Adipocyte (in vitro differentiated cells): ENCODE data around the gene CORO1A.

ENCODE experiments used
- DNase-seq: peaks from one replicate; pipeline ENCODE4 v3.0.0-alpha.2; 2015; ENCODE audit warnings: low read depth
- H3K27me3 ChIP-seq: replicated peaks from 2 replicates; pipeline ENCODE4 v1.7.0; 2013; ENCODE audit warnings: mild to moderate bottlenecking, low read length, moderate library complexity; ENCODE audit not compliant: control insufficient read depth, insufficient read depth
- H3K36me3 ChIP-seq: 2 replicates; pipeline ENCODE4 v1.7.0; 2013; ENCODE audit warnings: low read length, mild to moderate bottlenecking, moderate library complexity; ENCODE audit not compliant: control insufficient read depth, insufficient read depth, severe bottlenecking
- H3K4me1 ChIP-seq: 2 replicates; pipeline ENCODE4 v1.7.0; 2013; ENCODE audit warnings: mild to moderate bottlenecking, low read length, moderate library complexity; ENCODE audit not compliant: control insufficient read depth, insufficient read depth
- H3K4me3 ChIP-seq: 2 replicates; pipeline ENCODE4 v1.7.0; 2013; ENCODE audit warnings: mild to moderate bottlenecking, low read length, moderate library complexity
- H3K9ac ChIP-seq: 2 replicates; pipeline ENCODE4 v1.7.0; 2013; ENCODE audit warnings: mild to moderate bottlenecking, low read length, moderate library complexity
- H3K9me3 ChIP-seq: 2 replicates; pipeline ENCODE4 v1.7.0; 2013; ENCODE audit warnings: mild to moderate bottlenecking, low read length, moderate library complexity; ENCODE audit not compliant: control insufficient read depth

CORO1A gene

DNA sequence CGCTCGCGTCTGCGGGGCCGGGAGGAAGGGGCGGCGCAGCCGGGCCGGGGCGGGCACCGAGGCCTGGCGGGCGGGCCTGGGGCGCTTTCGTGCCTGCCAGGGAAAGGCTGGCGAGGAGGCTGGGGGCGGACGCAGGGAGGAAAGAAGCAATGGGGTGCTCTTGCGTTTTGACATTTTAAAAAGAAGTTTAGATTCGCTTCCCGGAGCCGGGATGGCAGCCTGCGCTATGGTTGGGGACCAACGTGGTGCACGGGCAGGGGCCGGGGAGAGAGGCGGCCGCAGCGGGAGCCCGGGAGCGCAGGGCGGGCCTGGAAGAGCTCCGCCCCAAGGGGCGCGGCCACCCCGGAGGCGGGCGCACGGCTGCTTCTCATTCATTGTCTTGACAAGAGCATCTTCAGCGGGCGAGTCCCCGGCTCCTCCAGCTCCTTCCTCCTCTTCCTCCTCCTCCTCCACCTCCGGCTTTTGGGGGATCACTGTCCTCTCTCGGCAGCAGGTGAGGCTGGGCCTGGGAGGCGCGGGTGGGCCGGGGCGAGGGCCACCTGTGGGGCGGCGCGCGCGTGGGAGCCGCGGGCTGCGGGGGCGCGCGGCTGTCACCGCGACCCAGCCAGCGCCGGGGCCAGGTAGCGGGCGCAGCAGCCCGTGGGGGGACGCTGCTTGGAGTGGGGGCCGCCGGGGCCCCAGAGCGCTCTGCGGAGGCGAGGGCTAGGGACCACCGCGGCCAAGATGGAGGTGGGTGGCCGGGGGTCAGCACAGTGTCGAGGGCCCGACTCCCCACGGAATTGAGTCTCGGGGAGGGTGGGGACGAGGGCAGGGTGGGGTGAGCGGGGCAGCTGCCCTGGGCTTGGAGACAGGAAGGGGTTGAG is at the start of gene CORO1A:
Gene CORO1A (plus strand): TSS at position 370 of the 863 bp plus-strand sequence. CDS start 1,608 bp downstream, outside the sequence.
- DNase-seq, result peak; percentile 91
- Histone ChIP-seq H3K4me1 (peaks cover 3% of the 10 kb centered on the region), H3K4me3 (peak within 1 kb of the TSS; percentile 79), H3K9ac (peak within 1 kb of the TSS; percentile 68), H3K9me3 (no peaks in the 10 kb centered on the region), H3K27me3 (no peaks in the 10 kb centered on the region), H3K36me3 (no peaks in the 10 kb centered on the region)

DNA sequence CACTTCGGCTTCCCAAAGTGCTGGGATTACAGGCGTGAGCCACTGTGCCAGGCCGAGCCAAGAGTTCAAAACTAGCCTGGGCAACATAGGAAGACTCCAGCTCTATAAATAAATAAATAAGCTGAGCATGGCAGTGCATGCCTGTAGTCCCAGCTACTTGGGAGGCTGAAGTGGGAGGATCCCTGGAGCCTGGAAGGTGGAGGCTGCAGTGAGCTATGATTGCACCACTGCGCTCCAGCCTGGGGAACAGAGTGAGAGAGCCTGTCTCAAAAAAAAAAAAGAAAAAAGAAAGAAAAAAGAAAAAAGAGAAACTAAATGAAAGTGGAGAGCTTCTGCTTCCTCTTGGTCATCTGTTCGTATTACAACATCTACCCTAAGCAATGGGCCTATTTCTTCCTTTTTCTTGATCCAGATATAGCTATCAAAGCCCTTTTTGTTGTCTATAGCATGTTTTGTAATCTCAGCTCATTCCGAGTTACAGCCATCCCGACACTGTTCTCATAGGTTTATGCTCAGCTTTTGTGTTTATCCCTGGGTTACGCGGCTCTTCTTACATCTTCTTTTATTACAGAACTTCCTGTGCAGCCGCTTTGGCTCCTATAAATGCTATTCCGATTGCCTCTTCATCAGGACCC is 46.3 kb upstream of the CORO1A start:
- Histone ChIP-seq H3K27me3 (peaks cover 3% of the 10 kb centered on the region), H3K36me3 (no peaks in the 10 kb centered on the region), H3K4me3 (no peak overlapping the region), H3K4me1 (no peaks in the 10 kb centered on the region), H3K9ac (no peak overlapping the region), H3K9me3 (no peaks in the 10 kb centered on the region)
- no peak for DNase-seq

DNA sequence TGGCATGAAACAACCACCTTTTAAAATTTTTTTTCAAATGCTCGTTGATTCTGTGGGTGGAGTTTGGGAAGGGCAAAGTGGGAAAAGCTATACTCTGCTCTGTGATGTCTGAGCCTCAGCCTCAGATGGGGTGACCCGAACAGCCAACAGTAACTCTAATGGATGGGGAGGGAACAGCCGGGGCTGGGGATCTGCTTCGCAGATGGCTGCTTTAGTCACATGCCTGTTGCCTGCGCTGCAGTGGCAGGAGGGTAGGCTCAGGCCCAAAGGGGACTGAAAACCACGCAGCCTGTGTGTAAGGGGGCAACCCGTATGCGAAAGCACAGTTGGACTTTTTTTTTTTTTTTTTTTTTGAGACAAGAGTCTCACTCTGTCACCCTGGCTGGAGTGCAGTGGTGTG is 45.5 kb upstream of the CORO1A start:
- no peaks in the 10 kb centered on the region for H3K9me3 ChIP-seq
- DNase-seq, result no peak
- no peaks in the 10 kb centered on the region for H3K4me1 ChIP-seq

DNA sequence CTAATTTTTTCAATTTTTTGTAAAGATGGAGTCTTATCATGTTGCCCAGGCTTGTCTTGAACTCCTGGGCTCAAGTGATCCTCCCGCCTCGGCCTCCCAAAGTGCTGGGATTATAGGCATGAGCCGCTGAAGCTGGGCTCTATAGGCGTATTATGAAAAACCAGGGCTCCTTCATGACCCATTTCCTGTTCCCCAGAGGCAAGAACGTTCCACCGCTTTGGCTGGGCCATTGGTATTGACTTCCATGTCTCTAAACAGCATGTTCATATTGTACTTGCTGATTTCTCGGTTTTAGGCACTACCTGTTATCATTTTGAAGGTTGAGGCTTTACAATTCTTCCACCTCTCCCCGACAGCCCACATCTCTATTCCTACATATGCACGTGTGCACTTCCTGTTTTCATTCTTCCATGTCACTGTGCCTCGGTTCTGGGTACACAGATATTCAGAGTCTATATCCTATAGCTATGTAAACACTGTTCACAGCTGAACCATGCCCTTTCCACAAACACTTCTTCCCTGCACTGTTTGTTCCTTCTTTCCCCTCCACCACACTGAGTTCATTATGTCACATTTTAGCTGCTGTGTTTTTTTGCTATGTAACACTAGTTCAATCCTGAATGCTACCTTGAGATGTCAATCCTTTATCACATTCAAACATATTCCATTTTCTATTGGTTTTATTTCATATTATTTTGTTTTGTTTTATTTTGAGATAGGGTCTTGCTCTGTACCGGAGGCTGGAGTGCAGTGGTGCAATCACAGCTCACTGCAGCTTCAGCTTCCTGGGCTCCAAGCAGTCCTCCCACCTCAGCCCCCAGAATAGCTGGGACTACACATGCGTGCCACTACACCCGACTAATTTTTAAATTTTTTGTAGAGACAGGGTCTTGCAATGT is 43.6 kb upstream of the CORO1A start:
- Histone ChIP-seq H3K4me1 (no peaks in the 10 kb centered on the region), H3K36me3 (no peaks in the 10 kb centered on the region), H3K9me3 (no peaks in the 10 kb centered on the region), H3K4me3 (no peak overlapping the region), H3K27me3 (peaks cover 3% of the 10 kb centered on the region), H3K9ac (no peak overlapping the region)
- DNase-seq, result no peak

More for the DNA sequence above, 45.5 kb upstream of the CORO1A start:
- Histone ChIP-seq H3K9ac (no peak overlapping the region), H3K4me3 (no peak overlapping the region), H3K27me3 (peaks cover 3% of the 10 kb centered on the region), H3K36me3 (no peaks in the 10 kb centered on the region)

DNA sequence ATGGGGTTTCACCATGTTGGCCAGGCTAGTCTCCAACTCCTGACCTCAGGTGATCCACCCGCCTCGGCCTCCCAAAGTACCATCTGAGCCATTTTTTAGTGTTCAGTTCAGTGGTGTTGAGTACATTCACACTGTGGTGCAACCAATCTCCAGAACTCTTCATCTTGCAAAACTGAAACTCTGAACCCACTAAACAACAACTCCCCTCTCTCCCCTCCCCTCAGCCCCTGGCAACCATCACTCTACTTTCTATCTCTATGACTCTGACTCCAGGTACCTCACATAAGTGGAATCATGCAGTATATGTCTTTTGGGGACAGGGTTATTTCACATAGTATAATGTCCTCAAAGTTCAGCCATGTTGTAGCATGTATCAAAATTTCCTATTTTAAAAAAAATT is 41.7 kb upstream of the CORO1A start:
- Histone ChIP-seq H3K4me1 (no peaks in the 10 kb centered on the region), H3K27me3 (peaks cover 3% of the 10 kb centered on the region), H3K4me3 (no peak overlapping the region), H3K36me3 (no peaks in the 10 kb centered on the region), H3K9ac (no peak overlapping the region), H3K9me3 (no peaks in the 10 kb centered on the region)
- DNase-seq, result no peak

DNA sequence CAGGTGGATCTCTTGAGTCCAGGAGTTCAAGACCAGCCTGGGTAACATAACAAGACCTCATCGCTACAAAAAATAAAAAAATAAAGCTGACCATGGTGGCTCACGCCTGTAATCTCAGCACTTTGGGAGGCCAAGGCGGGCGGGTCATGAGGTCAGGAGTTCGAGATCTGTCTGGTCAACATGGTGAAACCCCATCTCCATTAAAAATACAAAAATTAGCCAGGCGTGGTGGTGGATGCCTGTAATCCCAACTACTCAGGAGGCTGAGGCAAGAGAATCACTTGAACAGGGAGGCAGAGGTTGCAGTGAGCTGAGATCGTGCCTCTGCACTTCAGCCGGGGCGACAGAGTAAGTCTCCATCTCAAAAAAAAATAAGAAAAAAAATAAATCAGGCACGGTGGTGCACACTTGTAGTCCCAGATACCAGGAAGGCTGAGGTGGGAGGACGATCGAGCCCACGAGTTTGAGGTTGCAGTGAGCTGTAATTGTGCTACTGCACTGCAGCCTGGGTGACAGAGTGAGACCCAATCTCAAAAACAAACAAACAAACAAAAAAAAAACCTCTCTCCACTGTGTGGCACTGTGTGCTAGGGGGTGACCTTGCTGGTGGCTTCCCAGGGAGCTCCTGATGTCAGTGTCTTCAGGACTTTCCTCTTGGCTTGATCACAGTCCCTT is 40.6 kb upstream of the CORO1A start:
- peaks cover 3% of the 10 kb centered on the region for H3K27me3 ChIP-seq
- no peaks in the 10 kb centered on the region for H3K4me1 ChIP-seq
- DNase-seq, result no peak

DNA sequence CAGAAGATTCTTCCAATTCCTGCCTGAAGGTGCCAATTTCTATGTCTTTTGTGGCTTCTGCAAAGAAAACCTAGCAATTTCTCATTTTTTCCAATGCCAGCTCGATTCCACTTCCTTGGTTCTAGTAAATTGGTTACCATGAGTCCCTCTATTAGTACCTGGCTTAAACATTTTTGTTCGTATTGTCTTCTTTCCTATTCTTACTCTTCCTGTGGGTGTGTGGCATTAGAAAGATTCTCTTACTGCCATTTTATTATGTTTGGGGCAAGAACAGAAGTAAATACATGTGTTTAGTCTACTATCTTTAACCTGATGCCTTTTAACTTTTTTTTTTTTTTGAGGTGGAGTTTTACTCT is 40.1 kb upstream of the CORO1A start:
- no peak overlapping the region for H3K4me3 ChIP-seq

More for the DNA sequence above, 40.6 kb upstream of the CORO1A start:
- Histone ChIP-seq H3K4me3 (no peak overlapping the region), H3K9me3 (no peaks in the 10 kb centered on the region), H3K36me3 (no peaks in the 10 kb centered on the region), H3K9ac (no peak overlapping the region)

DNA sequence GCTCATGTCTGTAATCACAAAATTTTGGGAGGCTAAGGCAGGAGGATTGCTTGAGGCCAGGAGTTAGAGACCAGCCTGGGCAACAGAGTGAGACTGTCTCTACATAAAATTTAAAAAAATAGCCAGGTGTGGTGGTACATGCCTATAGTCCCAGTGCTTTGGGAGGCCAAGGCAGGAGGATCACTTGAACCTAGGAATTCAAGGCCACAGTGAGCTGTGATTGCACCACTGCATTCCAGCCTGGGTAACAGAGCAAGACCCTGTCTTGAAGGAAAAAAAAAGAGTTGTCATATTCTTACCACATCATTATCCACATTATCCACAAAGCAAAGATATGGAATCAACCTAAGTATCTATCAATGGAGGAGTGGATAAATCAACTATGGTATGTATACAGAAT is 39.4 kb upstream of the CORO1A start:
- Histone ChIP-seq H3K4me3 (no peak overlapping the region), H3K9me3 (peaks cover 5% of the 10 kb centered on the region), H3K4me1 (no peaks in the 10 kb centered on the region), H3K27me3 (peaks cover 3% of the 10 kb centered on the region), H3K36me3 (no peaks in the 10 kb centered on the region), H3K9ac (no peak overlapping the region)
- DNase-seq, result no peak

More for the DNA sequence above, 40.1 kb upstream of the CORO1A start:
- Histone ChIP-seq H3K9me3 (no peaks in the 10 kb centered on the region), H3K27me3 (peaks cover 3% of the 10 kb centered on the region), H3K9ac (no peak overlapping the region), H3K4me1 (no peaks in the 10 kb centered on the region), H3K36me3 (no peaks in the 10 kb centered on the region)
- no peak for DNase-seq

DNA sequence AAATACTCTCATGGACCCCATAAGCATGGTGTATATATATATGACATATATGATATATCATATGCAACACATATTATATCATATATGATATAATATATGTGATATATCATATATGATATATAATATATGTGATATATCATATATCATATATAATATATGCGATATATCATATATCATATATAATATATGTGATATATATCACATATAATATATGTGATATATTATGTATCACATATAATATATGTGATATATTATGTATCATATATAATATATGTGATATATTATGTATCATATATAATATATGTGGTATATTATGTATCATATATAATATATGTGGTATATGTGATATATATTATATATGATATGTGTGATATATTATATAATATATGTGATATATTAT is 38.5 kb upstream of the CORO1A start:
- H3K4me3 ChIP-seq, result no peak overlapping the region
- peaks cover 14% of the 10 kb centered on the region for H3K9me3 ChIP-seq
- H3K4me1 ChIP-seq, result no peaks in the 10 kb centered on the region
- peaks cover 2% of the 10 kb centered on the region for H3K27me3 ChIP-seq
- no peaks in the 10 kb centered on the region for H3K36me3 ChIP-seq
- no peak overlapping the region for H3K9ac ChIP-seq
- DNase-seq, result no peak

DNA sequence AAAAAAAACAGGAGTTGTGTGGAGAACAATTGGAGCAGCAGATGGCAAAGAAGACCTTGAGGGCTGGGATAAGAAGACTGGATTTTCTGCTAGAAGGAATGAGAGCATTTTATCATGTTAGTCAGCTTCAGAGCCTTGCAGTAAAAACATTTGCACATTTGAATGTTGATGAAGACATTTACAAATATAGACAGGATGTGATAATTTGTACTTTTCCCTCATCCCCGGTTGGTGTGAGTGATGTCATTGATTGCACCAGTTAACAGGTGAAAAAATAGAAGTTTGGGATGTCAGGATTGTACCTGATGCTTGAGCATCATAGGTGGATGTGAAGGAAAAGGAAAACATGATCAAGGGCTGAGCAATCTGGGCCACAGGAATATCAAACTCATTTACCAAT is 37.7 kb upstream of the CORO1A start:
- Histone ChIP-seq H3K4me1 (no peaks in the 10 kb centered on the region), H3K4me3 (no peak overlapping the region), H3K9ac (no peak overlapping the region), H3K9me3 (peaks cover 15% of the 10 kb centered on the region), H3K36me3 (no peaks in the 10 kb centered on the region), H3K27me3 (no peaks in the 10 kb centered on the region)
- DNase-seq, result no peak
